ENCODE results near the gene ELF2.
"Not testable (repeated sequence)": the region's sequence is repeated elsewhere in the genome, so short reads cannot be mapped to it uniquely, and the experiment has no call there.

The ELF2 gene

DNA sequence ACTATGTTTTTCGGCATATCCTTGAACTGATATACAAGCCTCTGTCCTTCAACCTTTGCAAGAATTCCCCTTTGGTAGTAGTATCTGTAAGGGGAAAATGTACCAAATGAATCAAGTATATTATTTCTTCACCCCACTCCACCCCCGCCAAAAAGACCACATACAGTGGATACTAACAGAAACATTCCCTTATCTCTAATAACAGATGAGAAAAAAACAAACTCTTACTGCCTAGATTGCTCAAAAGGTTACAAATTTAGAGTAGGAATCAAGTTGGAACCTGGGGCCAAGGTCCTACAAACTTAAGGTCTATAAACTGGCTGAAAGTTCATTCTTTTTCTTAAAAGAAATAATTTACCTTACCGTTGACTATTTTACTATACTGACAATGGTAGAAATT lies 116.4 kb downstream of the ELF2 start:
- no peak overlapping the region for H3K9ac ChIP-seq (ENCODE audit: low read depth, low read length, poor library complexity, severe bottlenecking)
- peaks cover 37% of the 10 kb centered on the region for H4K20me1 ChIP-seq (ENCODE audit: insufficient read depth, low read length, poor library complexity, severe bottlenecking)
- H3K4me2 ChIP-seq (ENCODE audit: low read depth, low read length, poor library complexity, severe bottlenecking): no peak overlapping the region
- no peak overlapping the region for H3K4me3 ChIP-seq (ENCODE audit: low read length, poor library complexity, severe bottlenecking)
- no peaks in the 10 kb centered on the region for H3K27me3 ChIP-seq (ENCODE audit: insufficient read depth, low read length, poor library complexity, severe bottlenecking)
- no peaks in the 10 kb centered on the region for H3F3A ChIP-seq (ENCODE audit: low read depth)
- peaks cover 90% of the 10 kb centered on the region for H3K36me3 ChIP-seq (ENCODE audit: insufficient read depth, low read length)
- no peak overlapping the region for H2AFZ ChIP-seq (ENCODE audit: low read length)
- H3K9me2 ChIP-seq (replicated peaks; ENCODE audit: low read depth, low read length): no peaks in the 10 kb centered on the region
- no peaks in the 10 kb centered on the region for H3K4me1 ChIP-seq (ENCODE audit: insufficient read depth, low read length, poor library complexity, severe bottlenecking)
- peaks cover 23% of the 10 kb centered on the region for H3K79me2 ChIP-seq (ENCODE audit: insufficient read depth, low read length)
- H3K9me3 ChIP-seq (ENCODE audit: insufficient read depth, low read depth, low read length): no peaks in the 10 kb centered on the region
- TF ChIP-seq EZH2phosphoT487 (IDR thresholded peaks at IDR 0.05; ENCODE audit: borderline replicate concordance): no peak
- TF ChIP-seq, protein P1, sequence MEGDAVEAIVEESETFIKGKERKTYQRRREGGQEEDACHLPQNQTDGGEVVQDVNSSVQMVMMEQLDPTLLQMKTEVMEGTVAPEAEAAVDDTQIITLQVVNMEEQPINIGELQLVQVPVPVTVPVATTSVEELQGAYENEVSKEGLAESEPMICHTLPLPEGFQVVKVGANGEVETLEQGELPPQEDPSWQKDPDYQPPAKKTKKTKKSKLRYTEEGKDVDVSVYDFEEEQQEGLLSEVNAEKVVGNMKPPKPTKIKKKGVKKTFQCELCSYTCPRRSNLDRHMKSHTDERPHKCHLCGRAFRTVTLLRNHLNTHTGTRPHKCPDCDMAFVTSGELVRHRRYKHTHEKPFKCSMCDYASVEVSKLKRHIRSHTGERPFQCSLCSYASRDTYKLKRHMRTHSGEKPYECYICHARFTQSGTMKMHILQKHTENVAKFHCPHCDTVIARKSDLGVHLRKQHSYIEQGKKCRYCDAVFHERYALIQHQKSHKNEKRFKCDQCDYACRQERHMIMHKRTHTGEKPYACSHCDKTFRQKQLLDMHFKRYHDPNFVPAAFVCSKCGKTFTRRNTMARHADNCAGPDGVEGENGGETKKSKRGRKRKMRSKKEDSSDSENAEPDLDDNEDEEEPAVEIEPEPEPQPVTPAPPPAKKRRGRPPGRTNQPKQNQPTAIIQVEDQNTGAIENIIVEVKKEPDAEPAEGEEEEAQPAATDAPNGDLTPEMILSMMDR (conservative IDR thresholded peaks at IDR 0.05; ENCODE audit: low read length): no peak

DNA sequence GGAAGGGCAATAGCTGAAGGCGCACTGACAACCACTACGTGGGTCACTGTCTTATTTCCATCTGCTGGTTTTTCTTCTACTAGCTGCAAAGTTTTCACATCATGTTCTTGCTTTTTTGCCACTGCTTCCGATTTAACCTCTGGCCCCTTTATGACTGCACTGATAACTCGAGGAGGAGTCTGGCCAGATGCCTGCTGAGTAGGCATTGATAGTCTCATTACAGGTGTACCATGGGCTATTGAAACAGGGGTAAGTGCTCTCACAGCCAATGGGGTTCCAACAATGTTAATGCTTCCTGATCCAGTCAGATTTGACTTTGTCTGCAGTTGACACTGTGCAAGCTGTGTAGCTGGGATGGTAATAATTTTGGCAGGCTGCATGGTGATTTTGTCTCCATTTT lies 118.0 kb downstream of the ELF2 start:
- not testable (repeated sequence) for H3K9me3 ChIP-seq (ENCODE audit: insufficient read depth, low read depth, low read length); H2AFZ ChIP-seq (ENCODE audit: low read length); H3K4me1 ChIP-seq (ENCODE audit: insufficient read depth, low read length, poor library complexity, severe bottlenecking); H3K4me2 ChIP-seq (ENCODE audit: low read depth, low read length, poor library complexity, severe bottlenecking); H3K9ac ChIP-seq (ENCODE audit: low read depth, low read length, poor library complexity, severe bottlenecking); H3K9me2 ChIP-seq (replicated peaks; ENCODE audit: low read depth, low read length); H3K27me3 ChIP-seq (ENCODE audit: insufficient read depth, low read length, poor library complexity, severe bottlenecking); H3F3A ChIP-seq (ENCODE audit: low read depth); H3K4me3 ChIP-seq (ENCODE audit: low read length, poor library complexity, severe bottlenecking)
- Histone ChIP-seq H4K20me1 (ENCODE audit: insufficient read depth, low read length, poor library complexity, severe bottlenecking) (peaks cover 42% of the 10 kb centered on the region), H3K36me3 (ENCODE audit: insufficient read depth, low read length) (peaks cover 91% of the 10 kb centered on the region), H3K79me2 (ENCODE audit: insufficient read depth, low read length) (peaks cover 32% of the 10 kb centered on the region)

DNA sequence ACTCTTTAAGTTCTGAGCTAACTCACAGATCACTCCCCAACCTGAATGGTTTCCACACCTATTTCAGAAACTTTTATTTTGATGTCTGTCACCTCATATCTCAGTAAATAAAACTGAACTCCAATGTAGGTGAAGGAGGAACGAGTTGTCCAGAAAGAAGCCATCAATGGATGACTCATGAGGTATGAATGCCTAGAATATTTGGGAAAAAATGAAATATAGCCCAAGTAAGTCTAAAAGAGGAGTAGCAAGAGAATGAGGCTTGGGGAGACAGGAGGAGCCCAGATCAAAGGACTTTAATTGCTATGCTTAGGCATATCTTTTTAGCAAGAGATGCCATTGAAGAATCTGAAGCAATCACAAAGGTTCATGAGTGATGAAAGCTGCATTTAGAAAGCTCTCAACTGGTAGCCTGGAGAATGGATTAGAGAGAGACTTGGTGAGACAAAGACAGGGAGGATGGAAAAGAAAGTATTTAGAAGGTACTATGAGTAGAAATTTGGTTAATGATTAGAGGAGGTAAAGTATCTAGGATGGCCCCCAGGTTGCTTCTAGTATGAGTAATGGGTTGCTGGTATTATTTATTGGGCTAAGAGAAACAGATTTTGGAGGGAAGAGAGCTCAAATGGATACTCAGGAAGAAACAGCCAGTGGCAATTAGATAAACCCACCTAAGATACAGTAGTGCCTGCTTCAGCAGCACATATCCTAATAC lies 122.1 kb downstream of the ELF2 start:
- Histone ChIP-seq H3K9ac (ENCODE audit: low read depth, low read length, poor library complexity, severe bottlenecking) (no peak overlapping the region), H3K79me2 (ENCODE audit: insufficient read depth, low read length) (peaks cover 39% of the 10 kb centered on the region), H3K4me3 (ENCODE audit: low read length, poor library complexity, severe bottlenecking) (no peak overlapping the region), H3K9me3 (ENCODE audit: insufficient read depth, low read depth, low read length) (no peaks in the 10 kb centered on the region), H3K27me3 (ENCODE audit: insufficient read depth, low read length, poor library complexity, severe bottlenecking) (no peaks in the 10 kb centered on the region), H2AFZ (ENCODE audit: low read length) (no peak overlapping the region), H3K4me1 (ENCODE audit: insufficient read depth, low read length, poor library complexity, severe bottlenecking) (no peaks in the 10 kb centered on the region), H3K36me3 (ENCODE audit: insufficient read depth, low read length) (peaks cover 78% of the 10 kb centered on the region), H3K4me2 (ENCODE audit: low read depth, low read length, poor library complexity, severe bottlenecking) (no peak overlapping the region), H3F3A (ENCODE audit: low read depth) (no peaks in the 10 kb centered on the region; the same call in 1 of the 2 replicates), H4K20me1 (ENCODE audit: insufficient read depth, low read length, poor library complexity, severe bottlenecking) (peaks cover 35% of the 10 kb centered on the region), H3K9me2 (replicated peaks; ENCODE audit: low read depth, low read length) (no peaks in the 10 kb centered on the region)
- TF ChIP-seq, protein P1 (conservative IDR thresholded peaks at IDR 0.05; ENCODE audit: low read length): no peak
- no peak for TF ChIP-seq EZH2phosphoT487 (IDR thresholded peaks at IDR 0.05; ENCODE audit: borderline replicate concordance)

DNA sequence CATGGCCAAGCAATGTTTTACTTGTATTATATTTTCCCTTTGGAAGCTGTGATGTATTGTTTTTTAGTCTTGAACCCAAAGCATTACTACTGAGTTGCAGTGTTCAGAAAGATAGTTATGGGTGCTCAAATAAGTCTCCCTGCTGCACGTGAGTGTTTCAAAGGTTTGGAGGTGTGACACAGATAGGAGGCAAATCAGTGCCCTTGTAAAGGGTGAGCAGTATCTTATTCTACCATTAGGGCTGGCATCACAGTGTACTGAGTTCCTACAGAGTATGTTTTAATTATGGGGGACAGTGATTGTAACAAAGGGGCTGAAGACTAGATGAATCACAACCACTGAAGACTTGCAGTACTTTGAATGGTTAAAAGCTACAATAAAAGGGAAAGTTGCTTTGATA lies 123.1 kb downstream of the ELF2 start:
- no peaks in the 10 kb centered on the region for H3K27me3 ChIP-seq (ENCODE audit: insufficient read depth, low read length, poor library complexity, severe bottlenecking)
- no peak overlapping the region for H2AFZ ChIP-seq (ENCODE audit: low read length)
- H3K4me2 ChIP-seq (ENCODE audit: low read depth, low read length, poor library complexity, severe bottlenecking): no peak overlapping the region
- no peak overlapping the region for H3K4me3 ChIP-seq (ENCODE audit: low read length, poor library complexity, severe bottlenecking)
- H3K36me3 ChIP-seq (ENCODE audit: insufficient read depth, low read length): peaks cover 76% of the 10 kb centered on the region; the same call in 1 of the 2 replicates
- peaks cover 32% of the 10 kb centered on the region for H4K20me1 ChIP-seq (ENCODE audit: insufficient read depth, low read length, poor library complexity, severe bottlenecking)
- TF ChIP-seq, protein P1 (conservative IDR thresholded peaks at IDR 0.05; ENCODE audit: low read length): no peak
- no peak for TF ChIP-seq EZH2phosphoT487 (IDR thresholded peaks at IDR 0.05; ENCODE audit: borderline replicate concordance)
- H3K9me2 ChIP-seq (replicated peaks; ENCODE audit: low read depth, low read length): no peaks in the 10 kb centered on the region
- peaks cover 32% of the 10 kb centered on the region for H3K79me2 ChIP-seq (ENCODE audit: insufficient read depth, low read length)
- no peaks in the 10 kb centered on the region for H3K9me3 ChIP-seq (ENCODE audit: insufficient read depth, low read depth, low read length)
- no peaks in the 10 kb centered on the region; the same call in 1 of the 2 replicates for H3F3A ChIP-seq (ENCODE audit: low read depth)
- no peak overlapping the region for H3K9ac ChIP-seq (ENCODE audit: low read depth, low read length, poor library complexity, severe bottlenecking)
- no peaks in the 10 kb centered on the region for H3K4me1 ChIP-seq (ENCODE audit: insufficient read depth, low read length, poor library complexity, severe bottlenecking)
